ENCODE results near the gene CBFA2T2. TPM values are rescaled to one million over a fixed set of nuclear protein-coding genes. Genes with fewer than 3 reads are reported as not detected.
"Not testable (repeated sequence)": the region's sequence is repeated elsewhere in the genome, so short reads cannot be mapped to it uniquely, and the experiment has no call there.

The CBFA2T2 gene
- polyA plus RNA-seq (2013), result 10.9 TPM

DNA sequence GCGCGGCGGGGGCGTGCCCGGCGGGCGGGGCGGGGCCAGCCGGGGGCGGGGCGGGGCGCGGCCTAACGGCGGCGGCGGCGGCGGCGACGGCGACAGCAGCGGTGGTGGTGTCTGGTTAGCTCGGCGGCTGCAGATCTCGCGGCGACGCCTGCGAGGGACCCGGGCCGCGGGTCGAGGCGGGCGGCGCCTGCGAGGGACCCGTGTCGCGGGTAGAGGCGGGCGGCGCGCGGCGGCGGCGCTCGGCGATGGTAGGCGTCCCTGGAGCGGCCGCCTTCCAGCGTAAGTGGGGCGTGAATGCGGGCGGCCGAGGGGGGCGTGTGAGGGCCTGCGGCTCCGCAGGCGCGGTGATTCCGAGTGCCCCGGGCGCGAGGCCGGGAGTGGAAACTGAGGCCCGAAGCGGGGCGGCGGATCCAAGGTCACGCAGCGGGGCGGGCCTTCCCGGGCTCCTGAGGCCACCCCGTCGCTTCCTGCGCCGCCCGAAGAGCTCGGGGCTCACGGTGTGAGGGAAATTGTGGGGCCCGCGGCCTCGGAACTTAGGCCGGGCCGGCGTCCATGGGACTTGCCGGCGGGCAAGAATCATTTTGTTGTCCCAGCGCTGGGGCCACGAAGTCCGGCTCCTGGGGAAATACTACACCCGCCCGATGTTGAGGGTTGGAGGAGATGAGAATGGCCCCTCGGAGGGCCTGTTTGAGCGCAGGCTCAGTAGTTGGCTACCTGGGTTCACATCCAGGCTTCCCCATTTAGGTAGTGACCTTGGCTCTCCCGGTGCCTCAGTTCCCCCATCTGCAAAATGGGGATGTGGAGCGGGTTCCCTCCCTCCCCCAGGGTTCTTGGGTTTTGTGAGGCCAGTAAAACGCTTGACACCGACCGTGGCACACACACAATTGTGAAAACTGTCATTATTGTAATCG is at the start of gene CBFA2T2:
TSS of gene CBFA2T2 (plus strand) at position 74 of the 911 bp plus-strand sequence. CDS start at position 246, 172 bp downstream.
- peaks cover 0 to 3% (median 0%) of the 10 kb centered on the region in 4 experiments for H3K36me3 ChIP-seq (ENCODE audit: control insufficient read depth in 4 of 4, insufficient read depth in 4 of 4, low read length in 3 of 4)
- H3K27me3 ChIP-seq (replicated peaks in 2 of 5; ENCODE audit: control insufficient read depth in 4 of 5, insufficient read depth in 5 of 5, low read length in 4 of 5), result no peaks in the 10 kb centered on the region
- peak within 1 kb of the TSS; percentile 38 to 96 (median 89) for H3K4me3 ChIP-seq (ENCODE audit: control insufficient read depth in 1 of 7, extremely low read depth in 1 of 7, insufficient read depth in 4 of 7, low read depth in 2 of 7, low read length in 6 of 7)
- no peaks in the 10 kb centered on the region for H3K9me3 ChIP-seq (ENCODE audit: control extremely low read depth in 1 of 5, control insufficient read depth in 4 of 5, insufficient read depth in 2 of 5, low read depth in 1 of 5, low read length in 4 of 5)
- peaks cover 0 to 17% (median 16%) of the 10 kb centered on the region in 4 experiments for H3K4me1 ChIP-seq (ENCODE audit: control extremely low read depth in 1 of 4, control insufficient read depth in 4 of 4, insufficient read depth in 4 of 4, low read length in 3 of 4)
- peak within 1 kb of the TSS; percentile 89 to 96 for H3K27ac ChIP-seq (ENCODE audit: insufficient read depth in 1 of 2, low read depth in 1 of 2, low read length in 2 of 2, poor library complexity in 1 of 2, severe bottlenecking in 2 of 2)
- CTCF ChIA-PET, result interaction anchor here (1.3 kb wide), 1 partner anchor 18 kb away, joined by 4 read pairs; no protein-coding TSS in a partner anchor
- POLR2A ChIA-PET, result interaction anchor here (0.7 to 1.0 kb wide), 4 partner anchors 11 to 178 kb away, joined by 3 to 4 read pairs (median 3); partner anchors contain the start of gene SNTA1
- no peak for DNase-seq
- 2% methylated on average over 97 of the region's 105 CpGs for WGBS (ENCODE audit: insufficient coverage)

DNA sequence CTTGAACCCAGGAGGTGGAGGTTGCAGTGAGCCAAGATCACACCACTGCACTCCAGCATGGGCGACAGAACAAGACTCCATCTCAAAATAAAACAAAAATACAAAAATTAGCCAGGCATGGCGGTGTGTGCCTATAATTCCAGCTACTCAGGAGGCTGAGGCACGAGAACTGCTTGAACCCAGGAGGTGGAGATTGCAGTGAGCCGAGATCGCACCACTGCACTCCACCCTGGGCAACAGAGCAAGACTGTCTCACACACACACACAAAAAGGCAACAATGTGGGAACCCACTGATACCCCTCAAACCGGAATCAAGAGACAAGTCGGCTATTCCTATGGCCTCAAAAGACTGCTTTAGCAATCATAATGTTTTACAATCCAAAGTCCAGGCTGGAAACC is 49.3 kb upstream of the CBFA2T2 start:
- H3K27ac ChIP-seq (ENCODE audit: insufficient read depth in 1 of 2, low read depth in 1 of 2, low read length in 2 of 2, poor library complexity in 1 of 2, severe bottlenecking in 2 of 2); H3K27me3 ChIP-seq (replicated peaks in 2 of 5; ENCODE audit: control insufficient read depth in 4 of 5, insufficient read depth in 5 of 5, low read length in 4 of 5); DNase-seq; POLR2A ChIA-PET; H3K4me3 ChIP-seq (ENCODE audit: control insufficient read depth in 1 of 7, extremely low read depth in 1 of 7, insufficient read depth in 4 of 7, low read depth in 2 of 7, low read length in 6 of 7); H3K36me3 ChIP-seq (ENCODE audit: control insufficient read depth in 4 of 4, insufficient read depth in 4 of 4, low read length in 3 of 4); CTCF ChIA-PET; H3K9me3 ChIP-seq (ENCODE audit: control extremely low read depth in 1 of 5, control insufficient read depth in 4 of 5, insufficient read depth in 2 of 5, low read depth in 1 of 5, low read length in 4 of 5): not testable (repeated sequence)
- peaks cover 0 to 17% (median 15%) of the 10 kb centered on the region in 4 experiments for H3K4me1 ChIP-seq (ENCODE audit: control extremely low read depth in 1 of 4, control insufficient read depth in 4 of 4, insufficient read depth in 4 of 4, low read length in 3 of 4)
- WGBS (ENCODE audit: insufficient coverage), result 100% methylated on average over 4 of the region's 7 CpGs

GRCh38 chr20:33441142-33441955 is 48.5 kb upstream of the CBFA2T2 start:
- peaks cover 0 to 18% (median 15%) of the 10 kb centered on the region in 4 experiments for H3K4me1 ChIP-seq (ENCODE audit: control extremely low read depth in 1 of 4, control insufficient read depth in 4 of 4, insufficient read depth in 4 of 4, low read length in 3 of 4)
- no peak overlapping the region for H3K27ac ChIP-seq (ENCODE audit: insufficient read depth in 1 of 2, low read depth in 1 of 2, low read length in 2 of 2, poor library complexity in 1 of 2, severe bottlenecking in 2 of 2)
- DNase-seq, result no peak
- H3K27me3 ChIP-seq (replicated peaks in 2 of 5; ENCODE audit: control insufficient read depth in 4 of 5, insufficient read depth in 5 of 5, low read length in 4 of 5), result peaks cover 0 to 10% (median 0%) of the 10 kb centered on the region in 5 experiments
- ChIA-PET POLR2A (no interaction called here), CTCF (interaction anchor here (1.1 kb wide), 1 partner anchor 12 kb away, joined by 3 read pairs; no protein-coding TSS in a partner anchor)
- 87% methylated on average over 5 of the region's 7 CpGs for WGBS (ENCODE audit: insufficient coverage)
- H3K9me3 ChIP-seq (ENCODE audit: control extremely low read depth in 1 of 5, control insufficient read depth in 4 of 5, insufficient read depth in 2 of 5, low read depth in 1 of 5, low read length in 4 of 5), result no peaks in the 10 kb centered on the region
- no peak overlapping the region for H3K4me3 ChIP-seq (ENCODE audit: control insufficient read depth in 1 of 7, extremely low read depth in 1 of 7, insufficient read depth in 4 of 7, low read depth in 2 of 7, low read length in 6 of 7)
- no peaks in the 10 kb centered on the region for H3K36me3 ChIP-seq (ENCODE audit: control insufficient read depth in 4 of 4, insufficient read depth in 4 of 4, low read length in 3 of 4)

GRCh38 chr20:33442136-33443005 is 47.5 kb upstream of the CBFA2T2 start:
- peaks cover 0 to 10% (median 0%) of the 10 kb centered on the region in 5 experiments for H3K27me3 ChIP-seq (replicated peaks in 2 of 5; ENCODE audit: control insufficient read depth in 4 of 5, insufficient read depth in 5 of 5, low read length in 4 of 5)
- DNase-seq, result no peak
- peak overlapping the region in 4 of 7 experiments; percentile 75 to 80 (median 79) for H3K4me3 ChIP-seq (ENCODE audit: control insufficient read depth in 1 of 7, extremely low read depth in 1 of 7, insufficient read depth in 4 of 7, low read depth in 2 of 7, low read length in 6 of 7)
- no peaks in the 10 kb centered on the region for H3K36me3 ChIP-seq (ENCODE audit: control insufficient read depth in 4 of 4, insufficient read depth in 4 of 4, low read length in 3 of 4)
- 79% methylated on average over 8 of the region's 9 CpGs for WGBS (ENCODE audit: insufficient coverage)
- ChIA-PET POLR2A (no interaction called here), CTCF (interaction anchor here (1.1 to 1.2 kb wide), 2 partner anchors 11 to 43 kb away, joined by 3 read pairs; no protein-coding TSS in a partner anchor)
- H3K4me1 ChIP-seq (ENCODE audit: control extremely low read depth in 1 of 4, control insufficient read depth in 4 of 4, insufficient read depth in 4 of 4, low read length in 3 of 4), result peaks cover 0 to 22% (median 15%) of the 10 kb centered on the region in 4 experiments
- no peaks in the 10 kb centered on the region for H3K9me3 ChIP-seq (ENCODE audit: control extremely low read depth in 1 of 5, control insufficient read depth in 4 of 5, insufficient read depth in 2 of 5, low read depth in 1 of 5, low read length in 4 of 5)
- no peak overlapping the region for H3K27ac ChIP-seq (ENCODE audit: insufficient read depth in 1 of 2, low read depth in 1 of 2, low read length in 2 of 2, poor library complexity in 1 of 2, severe bottlenecking in 2 of 2)

GRCh38 chr20:33443006-33443511 is 46.8 kb upstream of the CBFA2T2 start:
- 1% methylated on average over 38 of the region's 45 CpGs for WGBS (ENCODE audit: insufficient coverage)

More at GRCh38 chr20:33443006-33443511, 46.8 kb upstream of the CBFA2T2 start:
- H3K27me3 ChIP-seq (replicated peaks in 2 of 5; ENCODE audit: control insufficient read depth in 4 of 5, insufficient read depth in 5 of 5, low read length in 4 of 5), result peaks cover 0 to 10% (median 0%) of the 10 kb centered on the region in 5 experiments
- H3K4me1 ChIP-seq (ENCODE audit: control extremely low read depth in 1 of 4, control insufficient read depth in 4 of 4, insufficient read depth in 4 of 4, low read length in 3 of 4), result peaks cover 0 to 22% (median 15%) of the 10 kb centered on the region in 4 experiments
- CTCF ChIA-PET, result interaction anchor here (1.2 kb wide), 1 partner anchor 42 kb away, joined by 3 read pairs; no protein-coding TSS in a partner anchor
- peak overlapping the region; percentile 46 to 80 (median 75) for H3K4me3 ChIP-seq (ENCODE audit: control insufficient read depth in 1 of 7, extremely low read depth in 1 of 7, insufficient read depth in 4 of 7, low read depth in 2 of 7, low read length in 6 of 7)
- DNase-seq, result peak in 2 of 3 donors; percentile 53 to 65
- H3K9me3 ChIP-seq (ENCODE audit: control extremely low read depth in 1 of 5, control insufficient read depth in 4 of 5, insufficient read depth in 2 of 5, low read depth in 1 of 5, low read length in 4 of 5), result no peaks in the 10 kb centered on the region
- no peak overlapping the region for H3K27ac ChIP-seq (ENCODE audit: insufficient read depth in 1 of 2, low read depth in 1 of 2, low read length in 2 of 2, poor library complexity in 1 of 2, severe bottlenecking in 2 of 2)
- no peaks in the 10 kb centered on the region for H3K36me3 ChIP-seq (ENCODE audit: control insufficient read depth in 4 of 4, insufficient read depth in 4 of 4, low read length in 3 of 4)
- POLR2A ChIA-PET, result no interaction called here
